NOMO-1 treated with dmso at 0.1 percent for 144 hours (cell line): ENCODE measurements around the gene GMPR2.

Experiments used
- DNase-seq: peaks from one replicate; lab custom pipeline; 2025; ENCODE audit not compliant: unreplicated experiment; lab: John Stamatoyannopoulos, UW

Gene GMPR2

DNA sequence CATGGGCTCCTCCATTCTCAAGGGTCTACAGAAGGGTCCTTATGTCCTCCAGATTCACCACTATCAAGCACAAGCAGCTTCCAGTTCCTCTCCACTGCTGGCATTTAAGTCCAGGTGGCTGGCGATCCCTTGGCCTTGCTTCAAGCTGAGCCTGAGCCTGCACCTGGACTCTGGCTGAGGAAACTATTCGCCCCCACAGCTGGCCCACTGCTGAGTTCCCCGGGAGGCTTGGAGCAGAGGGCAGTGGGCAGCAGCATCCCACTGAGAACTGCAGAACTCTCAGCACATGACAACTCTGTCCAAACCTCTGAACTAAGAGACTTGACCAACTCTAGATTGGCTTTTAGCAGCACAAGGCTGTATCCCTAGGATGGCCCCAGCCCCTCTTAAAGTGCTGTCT lies 50.0 kb downstream of the GMPR2 start:
- no peak for DNase-seq

DNA sequence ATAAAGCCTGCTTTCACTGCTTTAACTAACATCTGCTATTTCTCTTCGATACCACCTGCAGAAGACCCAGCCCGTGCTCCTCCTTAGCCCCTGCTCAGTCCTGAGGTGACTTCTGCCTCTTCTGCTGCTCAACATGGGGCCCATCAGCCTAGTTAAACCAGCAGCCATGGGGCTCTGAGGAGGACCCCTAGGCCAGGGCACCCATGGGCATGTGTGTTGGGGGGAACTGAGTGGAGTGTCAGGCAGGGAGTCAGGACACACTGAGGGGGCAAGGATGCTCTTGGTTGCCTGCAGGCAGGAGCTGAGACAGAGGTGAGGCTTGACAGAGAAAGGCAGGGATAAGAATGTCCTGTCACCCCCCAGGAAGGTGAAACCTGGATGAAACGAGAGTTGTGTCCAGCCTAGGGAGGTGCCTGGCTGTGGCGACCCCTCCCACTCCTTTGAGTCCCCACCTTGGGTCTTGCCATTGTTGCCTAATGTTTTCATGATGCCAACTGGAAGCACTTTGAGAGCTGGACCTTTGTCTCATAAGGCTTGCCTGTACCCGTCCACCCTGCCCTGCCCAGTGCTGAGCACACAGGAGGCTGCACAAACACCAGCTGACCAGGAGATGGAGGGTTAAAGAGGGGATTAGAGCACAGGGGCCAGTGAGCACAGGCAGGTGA lies 51.2 kb downstream of the GMPR2 start:
- DNase-seq = no peak

DNA sequence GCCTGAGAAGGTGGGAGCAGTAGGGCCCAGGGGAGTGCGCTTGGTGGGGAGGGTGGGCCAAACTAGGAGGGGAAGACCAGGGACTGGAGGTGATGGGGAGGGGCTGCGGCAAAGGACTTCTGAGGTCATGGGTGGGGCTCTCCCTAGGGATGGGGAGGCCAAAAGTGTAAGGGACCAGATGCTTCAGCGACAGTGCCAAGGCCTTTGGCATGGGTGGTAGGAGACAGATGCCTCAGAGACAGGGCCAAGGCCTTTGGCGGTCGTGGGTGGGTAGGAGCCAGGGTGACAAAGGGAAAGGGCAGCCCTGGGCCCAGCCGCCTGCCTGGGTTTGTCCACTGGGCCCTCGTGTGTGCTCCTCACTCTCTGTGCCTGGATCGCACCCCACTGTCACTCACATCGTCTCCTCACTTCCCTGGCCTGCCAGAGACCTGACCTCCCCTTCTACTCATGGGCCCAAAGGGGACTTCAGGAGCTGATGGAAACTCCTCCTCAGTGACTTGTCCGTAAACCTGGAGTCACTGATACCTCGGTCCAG lies 51.8 kb downstream of the GMPR2 start:
- no peak for DNase-seq

DNA sequence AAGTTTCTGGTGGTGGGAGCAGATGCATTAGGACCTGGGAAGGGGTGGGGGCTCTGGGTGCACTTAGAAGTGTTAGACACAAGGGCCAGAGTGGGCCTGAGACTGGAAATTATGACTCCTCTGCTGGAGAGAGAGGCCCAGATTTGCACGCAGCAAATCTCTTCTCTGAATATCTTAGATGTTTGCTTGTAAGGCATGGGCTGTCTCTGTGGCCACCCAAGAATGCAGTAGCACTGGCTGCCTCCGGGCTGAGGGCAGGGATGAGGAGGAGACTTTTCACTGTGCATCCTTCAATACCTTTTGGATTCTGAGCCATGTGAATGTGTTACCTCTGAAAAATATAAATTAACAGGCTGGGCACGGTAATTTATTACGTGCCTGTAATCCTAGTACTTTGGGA lies 52.6 kb downstream of the GMPR2 start:
- DNase-seq = no peak

DNA sequence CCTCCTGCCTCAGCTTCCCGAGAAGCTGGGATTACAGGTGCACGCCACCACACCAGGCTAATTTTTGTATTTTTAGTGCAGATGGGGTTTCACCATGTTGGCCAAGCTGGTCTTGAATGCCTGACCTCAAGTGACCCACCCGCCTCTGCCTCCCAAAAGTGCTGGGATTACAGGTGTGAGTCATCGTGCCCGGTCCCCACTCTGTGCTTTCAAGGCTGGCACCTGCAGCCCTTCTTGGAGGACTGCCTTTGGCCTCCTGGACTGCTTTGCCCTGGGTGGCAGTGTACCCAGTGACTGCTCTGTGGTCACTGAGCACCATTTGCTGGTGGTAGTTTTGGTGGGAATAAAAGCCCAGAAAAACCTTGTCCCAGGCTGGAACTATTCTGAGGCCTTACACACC lies 54.3 kb downstream of the GMPR2 start:
- no peak for DNase-seq
